H1 (cell line): ENCODE measurements around the gene CEP128. TPM values are rescaled to one million over a fixed set of nuclear protein-coding genes. Genes with fewer than 3 reads are reported as not detected.

Experiments
- CTCF ChIA-PET: fragments of 300-600 bp; sonication (Branson Sonifier 250); formaldehyde crosslinking; loops from one replicate; lab custom pipeline; 2021; ENCODE audit not compliant: partially characterized antibody; lab: Charles Lee
- POLR2A ChIA-PET: fragments of 300-600 bp; sonication (Branson Sonifier 250); formaldehyde crosslinking; loops from one replicate; lab custom pipeline; 2021; ENCODE audit warnings: inconsistent platforms; ENCODE audit not compliant: partially characterized antibody; lab: Charles Lee
- DNase-seq, 2 experiments: peaks; one replicate each; pipeline versions ENCODE4 v3.0.0 to v3.0.0-alpha.2; 2010 to 2022; ENCODE audit warnings: low spot score in 2 of 2, low read depth in 1 of 2, mixed read lengths in 1 of 2
- FAIRE-seq: peaks from 2 replicates; lab custom pipeline; 2011; peaks lifted over from hg19 to GRCh38; lab: Jason Lieb, UNC
- H2AFZ ChIP-seq: 2 replicates; pipeline ENCODE4 v1.8.1; 2012; ENCODE audit warnings: low read length, inconsistent platforms
- H2AK5ac ChIP-seq: 2 replicates; pipeline ENCODE4 v1.6.1; 2013; ENCODE audit warnings: low read depth, low read length
- H2BK120ac ChIP-seq: replicated peaks from 2 replicates; pipeline ENCODE3; 2013; ENCODE audit warnings: low read depth, low read length, inconsistent platforms
- H2BK12ac ChIP-seq: 2 replicates; pipeline ENCODE4 v1.6.1; 2013; ENCODE audit warnings: low read depth, low read length
- H2BK15ac ChIP-seq: 2 replicates; pipeline ENCODE4 v1.6.1; 2013; ENCODE audit warnings: low read length
- H2BK20ac ChIP-seq: 2 replicates; pipeline ENCODE4 v1.6.1; 2013; ENCODE audit warnings: low read length
- H2BK5ac ChIP-seq: 2 replicates; pipeline ENCODE4 v1.6.1; 2013; ENCODE audit warnings: low read depth, low read length
- H3K14ac ChIP-seq: 2 replicates; pipeline ENCODE4 v1.6.1; 2013; ENCODE audit warnings: inconsistent platforms; ENCODE audit not compliant: insufficient read length
- H3K18ac ChIP-seq: 2 replicates; pipeline ENCODE4 v1.6.1; 2013; ENCODE audit warnings: low read length; ENCODE audit errors: extremely low read depth
- H3K23ac ChIP-seq: 2 replicates; pipeline ENCODE4 v1.6.1; 2013; ENCODE audit warnings: inconsistent platforms; ENCODE audit not compliant: insufficient read length
- H3K23me2 ChIP-seq: 2 replicates; pipeline ENCODE4 v1.6.1; 2013; ENCODE audit warnings: low read depth, low read length
- H3K27ac ChIP-seq: 2 replicates; pipeline ENCODE4 v1.6.1; 2011; ENCODE audit warnings: low read depth, low read length, inconsistent platforms
- H3K27me3 ChIP-seq, 4 experiments: replicated peaks in 1 of 4; 1 replicate in 1 of 4; 2 replicates in 3 of 4; pipeline versions ENCODE4 v1.6.1 to v1.8.1; 2011 to 2013; ENCODE audit warnings: low read length in 3 of 4, mild to moderate bottlenecking in 3 of 4, inconsistent platforms in 2 of 4, mixed read lengths in 2 of 4, moderate library complexity in 1 of 4; ENCODE audit not compliant: control insufficient read depth in 3 of 4, insufficient read depth in 3 of 4; ENCODE audit errors: extremely low read depth in 1 of 4
- H3K36me3 ChIP-seq, 4 experiments: 2 replicates each; pipeline versions ENCODE4 v1.6.1 to v1.8.1; 2011 to 2013; ENCODE audit warnings: mild to moderate bottlenecking in 4 of 4, low read length in 3 of 4, moderate library complexity in 2 of 4, control low read depth in 1 of 4, inconsistent platforms in 1 of 4; ENCODE audit not compliant: insufficient read depth in 4 of 4, control insufficient read depth in 2 of 4
- H3K4ac ChIP-seq: replicated peaks from 2 replicates; pipeline ENCODE3; 2013; ENCODE audit warnings: low read length, low read depth, mixed read lengths, inconsistent platforms; ENCODE audit not compliant: insufficient read length
- H3K4me1 ChIP-seq, 4 experiments: replicated peaks in 1 of 4; 1 replicate in 1 of 4; 2 replicates in 3 of 4; pipeline versions ENCODE4 v1.6.1 to v1.8.1; 2011 to 2013; ENCODE audit warnings: low read length in 3 of 4, inconsistent platforms in 2 of 4, mixed read lengths in 1 of 4; ENCODE audit not compliant: insufficient read depth in 4 of 4, control insufficient read depth in 3 of 4
- H3K4me2 ChIP-seq, 2 experiments: 2 replicates each; pipeline versions ENCODE4 v1.6.1 to v1.8.1; 2011 to 2013; ENCODE audit warnings: low read depth in 2 of 2, low read length in 2 of 2, control low read depth in 1 of 2, inconsistent platforms in 1 of 2, mild to moderate bottlenecking in 1 of 2; ENCODE audit not compliant: insufficient read depth in 1 of 2
- H3K4me3 ChIP-seq, 4 experiments: fragments of 200-600, 300-600 bp in 1 of 4; sonication (generic), shearing (Covaris generic), sonication (Bioruptor Twin) in 1 of 4; 2 replicates each; pipeline versions ENCODE4 v1.5.1 to v1.8.1; 2011 to 2016; ENCODE audit warnings: low read length in 4 of 4, low read depth in 3 of 4, control low read depth in 2 of 4, inconsistent platforms in 2 of 4, mild to moderate bottlenecking in 2 of 4, mixed read lengths in 1 of 4, moderate library complexity in 1 of 4; ENCODE audit not compliant: insufficient read depth in 2 of 4; ENCODE audit errors: extremely low read depth in 1 of 4
- H3K56ac ChIP-seq: replicated peaks from 2 replicates; pipeline ENCODE3; 2013; ENCODE audit warnings: low read depth, mild to moderate bottlenecking, mixed read lengths, low read length, inconsistent platforms; ENCODE audit not compliant: insufficient read length
- H3K79me1 ChIP-seq: 2 replicates; pipeline ENCODE4 v1.6.1; 2013; ENCODE audit warnings: low read depth, low read length, control low read depth
- H3K79me2 ChIP-seq, 2 experiments: 2 replicates each; pipeline versions ENCODE4 v1.6.1 to v1.8.1; 2012 to 2013; ENCODE audit warnings: low read length in 2 of 2, mild to moderate bottlenecking in 2 of 2, inconsistent platforms in 1 of 2; ENCODE audit not compliant: insufficient read depth in 2 of 2, control insufficient read depth in 1 of 2
- H3K9ac ChIP-seq, 4 experiments: replicated peaks in 1 of 4; 1 replicate in 1 of 4; 2 replicates in 3 of 4; pipeline versions ENCODE4 v1.6.1 to v1.8.1; 2011 to 2013; ENCODE audit warnings: low read depth in 3 of 4, low read length in 3 of 4, control low read depth in 2 of 4, mild to moderate bottlenecking in 2 of 4, moderate library complexity in 2 of 4, inconsistent platforms in 1 of 4; ENCODE audit errors: extremely low read depth in 1 of 4
- H3K9me3 ChIP-seq, 2 experiments: 2 replicates each; pipeline versions ENCODE4 v1.6.1 to v1.8.1; 2012 to 2013; ENCODE audit warnings: mild to moderate bottlenecking in 2 of 2, moderate library complexity in 2 of 2, control low read depth in 1 of 2, inconsistent platforms in 1 of 2, low read depth in 1 of 2, low read length in 1 of 2, mixed read lengths in 1 of 2; ENCODE audit not compliant: insufficient read depth in 2 of 2
- H4K20me1 ChIP-seq, 2 experiments: replicated peaks in 1 of 2; 2 replicates each; pipeline versions ENCODE3 to v1.8.1; 2011 to 2013; ENCODE audit warnings: inconsistent platforms in 2 of 2, low read length in 2 of 2, mild to moderate bottlenecking in 1 of 2; ENCODE audit not compliant: insufficient read depth in 2 of 2, control insufficient read depth in 1 of 2
- H4K5ac ChIP-seq: 2 replicates; pipeline ENCODE4 v1.6.1; 2013; ENCODE audit warnings: low read length, low read depth, mixed read lengths, inconsistent platforms; ENCODE audit not compliant: insufficient read length
- H4K8ac ChIP-seq: 2 replicates; pipeline ENCODE4 v1.8.0; 2013; ENCODE audit warnings: mild to moderate bottlenecking, moderate library complexity, low read length, inconsistent platforms; ENCODE audit not compliant: insufficient read depth; ENCODE audit errors: extremely low read depth
- H4K91ac ChIP-seq: replicated peaks from 2 replicates; pipeline ENCODE3; 2013; ENCODE audit warnings: low read length, mixed read lengths, inconsistent platforms; ENCODE audit not compliant: insufficient read length
- HDAC6 ChIP-seq: IDR thresholded peaks from one replicate; pipeline ENCODE4 v1.7.1; 2012; ENCODE audit warnings: low read depth, mild to moderate bottlenecking, inconsistent platforms, low read length, moderate library complexity
- JUND ChIP-seq: IDR thresholded peaks from 2 replicates; pipeline ENCODE4 v1.6.1; 2011; ENCODE audit warnings: mild to moderate bottlenecking, improper control_type of control experiment, low read length
- KDM5A ChIP-seq: fragments of 200-600 bp; IDR thresholded peaks from 2 replicates; pipeline ENCODE4 v1.7.1; 2012; ENCODE audit warnings: mild to moderate bottlenecking, low read length, inconsistent platforms, mixed read lengths
- POLR2A ChIP-seq, 2 experiments: IDR thresholded peaks; 1 replicate in 1 of 2; 2 replicates in 1 of 2; pipeline ENCODE4 v1.6.1; 2011; ENCODE audit warnings: low read depth in 2 of 2, low read length in 2 of 2, mild to moderate bottlenecking in 2 of 2; ENCODE audit errors: control extremely low read depth in 1 of 2
- SAP30 ChIP-seq: fragments of 300-600 bp; sonication (generic); IDR thresholded peaks from 2 replicates; pipeline ENCODE4 v1.7.1; 2012; ENCODE audit warnings: low read length, moderate library complexity, mild to moderate bottlenecking, inconsistent platforms; ENCODE audit not compliant: insufficient read depth, insufficient replicate concordance
- WGBS, 2 experiments: shearing (Covaris generic) in 1 of 2; methylation state at CpG; one replicate each; pipeline versions ENCODE4 v1.1.6 to v1.1.7; 2013 to 2015; ENCODE audit warnings: low lambda C conversion rate in 2 of 2, mixed read lengths in 2 of 2, inconsistent platforms in 1 of 2, low coverage in 1 of 2, missing lambda C conversion rate in 1 of 2; ENCODE audit not compliant: insufficient replicate concordance in 2 of 2, insufficient coverage in 1 of 2, insufficient read length in 1 of 2; ENCODE audit errors: extremely low coverage in 1 of 2, missing lambda C conversion rate in 1 of 2; 5-methylcytosine and 5-hydroxymethylcytosine counted together
- polyA plus RNA-seq, 7 experiments: library from polyadenylated mRNA; depleted of rRNA in 3 of 7; stranded (reverse) in 5 of 7; unstranded in 2 of 7; fragments of >200 nt in 5 of 7; fragments of 200-250 nt in 2 of 7; gene quantifications; 1 replicate in 5 of 7; 2 replicates in 1 of 7; 4 replicates in 1 of 7; pipeline versions ENCODE4 v1.2.1 to v1.2.3, GENCODE V29; 2011 to 2013; ENCODE audit warnings: missing spikeins in 2 of 7, mixed read lengths in 2 of 7
- total RNA-seq: library from RNA; stranded (reverse); fragmentation: NEBNext Ultra II Directional; extraction: Animal tissue kit (Norgen Biotek cat#: 25700); gene quantifications from 2 replicates; pipeline ENCODE4 v1.2.1, GENCODE V29; 2021

CEP128 gene
- total and polyA plus RNA-seq, 2 of the 8 experiments (the other 6 are each of a cell fraction or from before 2014, with no cell fraction given) = 1.9 to 17.0 TPM

DNA sequence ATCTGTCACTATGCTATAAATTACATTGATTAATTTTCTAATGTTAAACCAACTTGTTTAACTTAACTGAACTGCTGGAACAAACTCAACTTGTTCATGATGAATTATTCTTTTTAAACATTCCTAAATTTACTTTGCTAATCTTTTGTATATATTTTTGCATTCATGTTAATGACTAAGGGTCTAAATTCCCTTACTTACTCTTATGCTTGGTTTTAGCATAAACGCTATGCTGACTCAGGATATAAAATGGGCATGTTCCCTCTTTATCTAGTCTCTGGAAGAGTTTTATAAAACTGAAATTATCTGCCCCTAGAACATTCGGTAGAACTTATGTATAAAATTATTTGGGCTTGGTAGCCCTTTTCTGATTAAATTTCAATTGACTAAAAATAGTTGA lies 387.4 kb downstream of the CEP128 start:
- WGBS, 2 experiments = 94% methylated on average over 2 of the region's 2 CpGs; no CpG with 5 or more reads in 1 of the 2 experiments
- Histone ChIP-seq H3K36me3 (no peaks in the 10 kb centered on the region), H2BK5ac (no peak overlapping the region), H3K56ac (no peak overlapping the region), H2BK120ac (no peak overlapping the region), H4K91ac (no peak overlapping the region), H3K79me2 (no peaks in the 10 kb centered on the region), H3K18ac (no peak overlapping the region), H2AFZ (no peak overlapping the region), H3K23ac (no peak overlapping the region), H4K5ac (no peak overlapping the region), H3K9me3 (no peaks in the 10 kb centered on the region), H3K14ac (no peak overlapping the region), H2BK15ac (no peak overlapping the region), H3K4me1 (no peaks in the 10 kb centered on the region), H2BK20ac (no peak overlapping the region), H3K27ac (no peak overlapping the region), H3K9ac (no peak overlapping the region), H2AK5ac (no peak overlapping the region), H3K4me3 (no peak overlapping the region), H3K79me1 (no peaks in the 10 kb centered on the region), H2BK12ac (no peak overlapping the region), H4K20me1 (no peaks in the 10 kb centered on the region), H4K8ac (no peak overlapping the region), H3K4ac (no peak overlapping the region), H3K23me2 (no peaks in the 10 kb centered on the region), H3K27me3 (no peaks in the 10 kb centered on the region), H3K4me2 (no peak overlapping the region)
- DNase-seq (no peak), FAIRE-seq (no peak)
- CTCF ChIA-PET = interaction anchor here (1.2 kb wide), 1 partner anchor 32 kb away, joined by 4 read pairs; no protein-coding TSS in a partner anchor
- POLR2A ChIA-PET = no interaction called here
- TF ChIP-seq KDM5A (no peak), HDAC6 (no peak), POLR2A (IDR thresholded peaks at IDR 0.05; ENCODE audit: control extremely low read depth in 1 of 2, low read depth in 2 of 2, low read length in 2 of 2) (no peak), JUND (no peak), SAP30 (no peak)
